Measurements from ENCODE around the gene RNF183.

The RNF183 gene

GRCh38 chr9:113348437-113348836 lies 45.3 kb upstream of the RNF183 start:
- Histone ChIP-seq H3K4me1 (ENCODE audit: low read length) (peaks cover 47% of the 10 kb centered on the region), H3K79me2 (ENCODE audit: low read length) (peaks cover 33% of the 10 kb centered on the region), H2AFZ (ENCODE audit: low read length) (no peak overlapping the region; the same call in 1 of the 2 replicates), H3K27ac (ENCODE audit: low read length) (peak overlapping the region; percentile 72; the same call in 1 of the 2 replicates), H3K9ac (ENCODE audit: low read length) (no peak overlapping the region; the same call in 1 of the 2 replicates), H4K20me1 (ENCODE audit: insufficient read depth, low read length) (no peaks in the 10 kb centered on the region), H3K9me2 (replicated peaks; ENCODE audit: insufficient read depth, low read length) (no peaks in the 10 kb centered on the region), H3K4me2 (ENCODE audit: low read depth, low read length) (peak overlapping the region; percentile 63; the same call in 1 of the 2 replicates), H3F3A (ENCODE audit: insufficient read depth, low read length) (peaks cover 42% of the 10 kb centered on the region), H3K4me3 (ENCODE audit: low read length) (no peak overlapping the region; the same call in 1 of the 2 replicates), H3K9me3 (replicated peaks; ENCODE audit: insufficient read depth, low read length) (no peaks in the 10 kb centered on the region), H3K36me3 (replicated peaks; ENCODE audit: insufficient read depth, low read length) (no peaks in the 10 kb centered on the region), H3K27me3 (replicated peaks; ENCODE audit: insufficient read depth, low read length) (no peaks in the 10 kb centered on the region)
- TF ChIP-seq EZH2 (optimal IDR thresholded peaks at IDR 0.05; ENCODE audit: low read depth, low read length) = no peak
- no peak for DNase-seq

- TF ChIP-seq EZH2phosphoT487 (IDR thresholded peaks at IDR 0.05; ENCODE audit: low read length) = no peak
- TF ChIP-seq CTCF (IDR thresholded peaks at IDR 0.05; ENCODE audit: low read length) = no peak
- no peak for TF ChIP-seq EZH2 (optimal IDR thresholded peaks at IDR 0.05; ENCODE audit: low read depth, low read length)
- Histone ChIP-seq H3K79me2 (ENCODE audit: low read length) (peaks cover 10% of the 10 kb centered on the region), H3K27ac (ENCODE audit: low read length) (no peak overlapping the region), H2AFZ (ENCODE audit: low read length) (no peak overlapping the region), H3K9me3 (replicated peaks; ENCODE audit: insufficient read depth, low read length) (no peaks in the 10 kb centered on the region), H3K9ac (ENCODE audit: low read length) (no peak overlapping the region), H3K36me3 (replicated peaks; ENCODE audit: insufficient read depth, low read length) (no peaks in the 10 kb centered on the region), H3K9me2 (replicated peaks; ENCODE audit: insufficient read depth, low read length) (no peaks in the 10 kb centered on the region), H3K4me2 (ENCODE audit: low read depth, low read length) (no peak overlapping the region), H3K27me3 (replicated peaks; ENCODE audit: insufficient read depth, low read length) (no peaks in the 10 kb centered on the region), H3K4me1 (ENCODE audit: low read length) (peaks cover 28% of the 10 kb centered on the region), H3K4me3 (ENCODE audit: low read length) (no peak overlapping the region), H4K20me1 (ENCODE audit: insufficient read depth, low read length) (no peaks in the 10 kb centered on the region), H3F3A (ENCODE audit: insufficient read depth, low read length) (peaks cover 30% of the 10 kb centered on the region)
- DNase-seq = no peak
These were observed 42.5 kb upstream of the RNF183 start for GRCh38 chr9:113345671-113346070.

DNA sequence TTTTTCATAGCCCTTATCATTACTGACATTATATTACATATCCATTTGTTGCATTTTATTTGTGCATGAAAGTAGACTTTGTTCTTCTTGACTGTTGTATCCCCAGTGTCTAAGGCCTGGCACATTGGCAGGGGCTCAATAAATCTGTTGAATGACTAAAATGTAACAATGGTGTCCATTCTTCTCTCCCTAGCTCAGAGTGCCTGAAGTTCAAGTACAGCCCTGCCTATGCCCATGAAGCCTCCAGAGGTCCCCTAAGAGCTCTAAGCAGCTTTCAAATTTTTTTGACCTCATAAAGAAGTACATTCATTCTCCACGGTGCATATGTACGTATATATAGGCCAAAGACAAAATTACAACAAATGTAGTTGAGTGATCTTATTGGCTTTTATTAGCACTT lies 42.0 kb upstream of the RNF183 start:
- TF ChIP-seq EZH2phosphoT487 (IDR thresholded peaks at IDR 0.05; ENCODE audit: low read length) = no peak
- no peak for TF ChIP-seq CTCF (IDR thresholded peaks at IDR 0.05; ENCODE audit: low read length)
- TF ChIP-seq EZH2 (optimal IDR thresholded peaks at IDR 0.05; ENCODE audit: low read depth, low read length) = no peak
- peaks cover 24% of the 10 kb centered on the region for H3K4me1 ChIP-seq (ENCODE audit: low read length)
- H3F3A ChIP-seq (ENCODE audit: insufficient read depth, low read length) = peaks cover 25% of the 10 kb centered on the region
- no peaks in the 10 kb centered on the region for H3K9me2 ChIP-seq (replicated peaks; ENCODE audit: insufficient read depth, low read length)
- peaks cover 6% of the 10 kb centered on the region for H3K79me2 ChIP-seq (ENCODE audit: low read length)
- no peak overlapping the region for H3K4me2 ChIP-seq (ENCODE audit: low read depth, low read length)
- H4K20me1 ChIP-seq (ENCODE audit: insufficient read depth, low read length) = no peaks in the 10 kb centered on the region
- H3K36me3 ChIP-seq (replicated peaks; ENCODE audit: insufficient read depth, low read length) = no peaks in the 10 kb centered on the region
- H3K9ac ChIP-seq (ENCODE audit: low read length) = no peak overlapping the region
- no peak for DNase-seq
- no peak overlapping the region for H3K27ac ChIP-seq (ENCODE audit: low read length)
- H3K9me3 ChIP-seq (replicated peaks; ENCODE audit: insufficient read depth, low read length) = no peaks in the 10 kb centered on the region
- H3K4me3 ChIP-seq (ENCODE audit: low read length) = no peak overlapping the region
- H2AFZ ChIP-seq (ENCODE audit: low read length) = no peak overlapping the region
- H3K27me3 ChIP-seq (replicated peaks; ENCODE audit: insufficient read depth, low read length) = no peaks in the 10 kb centered on the region

DNA sequence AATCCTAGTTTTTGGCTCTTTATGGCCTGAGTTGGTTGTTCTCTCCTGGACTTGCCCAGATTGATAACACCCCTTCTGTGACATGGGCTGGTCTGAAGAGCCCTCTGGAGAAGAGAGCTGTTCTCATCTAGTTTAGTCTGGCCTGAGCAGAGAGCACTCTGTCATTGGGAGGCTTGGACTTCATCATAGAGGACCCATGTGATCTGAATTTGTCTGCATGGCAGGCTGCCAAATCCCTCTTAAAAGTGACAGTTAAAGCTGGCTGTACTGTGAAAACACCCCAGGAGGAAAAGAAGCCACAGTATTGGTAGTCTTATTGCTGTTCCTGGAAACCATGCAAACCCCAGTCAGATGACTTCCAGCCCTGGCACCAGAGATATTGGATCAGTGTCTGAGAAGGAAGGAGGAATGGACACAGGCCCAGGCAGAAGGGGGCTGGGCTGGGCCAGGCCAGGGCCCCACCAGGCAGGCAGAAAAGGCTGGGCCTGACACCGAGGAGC lies 40.6 kb upstream of the RNF183 start:
- H3K9me2 ChIP-seq (replicated peaks; ENCODE audit: insufficient read depth, low read length) = no peaks in the 10 kb centered on the region
- no peak overlapping the region for H3K4me2 ChIP-seq (ENCODE audit: low read depth, low read length)
- no peak overlapping the region for H3K27ac ChIP-seq (ENCODE audit: low read length)
- H3K4me3 ChIP-seq (ENCODE audit: low read length) = no peak overlapping the region
- H3K9ac ChIP-seq (ENCODE audit: low read length) = no peak overlapping the region
- TF ChIP-seq CTCF (IDR thresholded peaks at IDR 0.05; ENCODE audit: low read length) (no peak), EZH2phosphoT487 (IDR thresholded peaks at IDR 0.05; ENCODE audit: low read length) (no peak), EZH2 (optimal IDR thresholded peaks at IDR 0.05; ENCODE audit: low read depth, low read length) (no peak)
- DNase-seq = peak; percentile 41
- no peaks in the 10 kb centered on the region for H4K20me1 ChIP-seq (ENCODE audit: insufficient read depth, low read length)
- H3K4me1 ChIP-seq (ENCODE audit: low read length) = peaks cover 26% of the 10 kb centered on the region
- peak overlapping the region; percentile 30; the same call in 1 of the 2 replicates for H2AFZ ChIP-seq (ENCODE audit: low read length)
- H3K27me3 ChIP-seq (replicated peaks; ENCODE audit: insufficient read depth, low read length) = no peaks in the 10 kb centered on the region
- H3K79me2 ChIP-seq (ENCODE audit: low read length) = no peaks in the 10 kb centered on the region
- H3F3A ChIP-seq (ENCODE audit: insufficient read depth, low read length) = peaks cover 16% of the 10 kb centered on the region
- H3K36me3 ChIP-seq (replicated peaks; ENCODE audit: insufficient read depth, low read length) = no peaks in the 10 kb centered on the region
- no peaks in the 10 kb centered on the region for H3K9me3 ChIP-seq (replicated peaks; ENCODE audit: insufficient read depth, low read length)
